Right cardiac atrium (tissue), 5 donors: Measurements from ENCODE around the gene TMEM117. TPM values are rescaled to one million over a fixed set of nuclear protein-coding genes. Genes with fewer than 3 reads are reported as not detected.

ENCODE experiments used
- ATAC-seq, 2 donors: fragments of 200-7000 bp; cut with Tn5 transposase; one replicate each; pipeline versions ENCODE4 v1.8.0 to v1.9.1; 2020; ENCODE audit warnings: moderate library complexity in 2 of 2, mild to moderate bottlenecking in 1 of 2
- DNase-seq, 3 donors: peaks; one replicate each; pipeline ENCODE4 v3.0.0-alpha.2; 2020
- H3K27ac ChIP-seq: one replicate; pipeline ENCODE4 v1.5.1; 2013; ENCODE audit warnings: mild to moderate bottlenecking, low read length, control low read depth, moderate library complexity
- H3K27me3 ChIP-seq: one replicate; pipeline ENCODE4 v1.6.1; 2013; ENCODE audit not compliant: control insufficient read depth, insufficient read depth
- H3K4me1 ChIP-seq: one replicate; pipeline ENCODE4 v1.6.1; 2013; ENCODE audit warnings: low read length; ENCODE audit not compliant: control insufficient read depth, insufficient read depth
- H3K4me3 ChIP-seq: one replicate; pipeline ENCODE4 v1.5.1; 2013; ENCODE audit warnings: low read length, control low read depth
- H3K9me3 ChIP-seq: one replicate; pipeline ENCODE4 v1.6.1; 2013; ENCODE audit warnings: low read length; ENCODE audit not compliant: control insufficient read depth
- WGBS: extraction: QIAGEN DNeasy Blood & Tissue Kit; methylation state at CpG from one replicate; pipeline ENCODE4 v1.1.7; 2013; 5-methylcytosine and 5-hydroxymethylcytosine counted together
- intact Hi-C, 4 donors: fragments of 100-400 bp; cut with DNase I; formaldehyde crosslinking; loops; one replicate each; pipeline versions ENCODE4 v1.11.0 to v1.14.0; 2022 to 2023
- long read RNA-seq, 4 donors: library from polyadenylated mRNA; unstranded; transcript quantifications; one replicate each; pipeline ENCODE4 v2.0.0, GENCODE V29; 2020 to 2021
- polyA plus RNA-seq: library from polyadenylated mRNA; stranded (reverse); fragments of 200-250 nt; gene quantifications from one replicate; pipeline ENCODE4 v1.2.3, GENCODE V29; 2013
- total RNA-seq, 4 donors: library from RNA; stranded (reverse); fragmentation: NEBNext Ultra II Directional; extraction: Animal tissue kit (Norgen Biotek cat#: 25700); gene quantifications; one replicate each; pipeline ENCODE4 v1.2.1, GENCODE V29; 2021
- donor health status: healthy with polysubstance abuse.
- donor health status: DM: no; HTN: yes; CAD: no.
- donor health status: DM: no; HTN: no; CAD: no.
- donor health status: DM: no; HTN: yes; CAD: no; lungs with severe emphysema.
- donor health status: DM: yes; HTN: yes; CAD: no.

The TMEM117 gene
- 10 to 100 TPM; 10.6 to 13.0 (median 11.8) TPM for total RNA-seq
- 8.0 TPM for polyA plus RNA-seq
- long read RNA-seq, donor 1, transcript TMEM117-201 (8 exons, 2,758 nt) = major isoform, 22 of 30 reads
- long read RNA-seq, donor 1, partial matches to known transcripts = 2 of 30 reads
- long read RNA-seq, donor 1, other reads (novel, unspliced or antisense) = 5 of 30 reads
- long read RNA-seq, donor 2, transcript TMEM117-201 (8 exons, 2,758 nt) = major isoform, 16 of 17 reads
- long read RNA-seq, donor 2, partial matches to known transcripts = 0 of 17 reads
- long read RNA-seq, donor 2, other reads (novel, unspliced or antisense) = 1 of 17 reads
- long read RNA-seq, donor 3, transcript TMEM117-201 (8 exons, 2,758 nt) = major isoform, 45 of 58 reads
- long read RNA-seq, donor 3, partial matches to known transcripts = 3 of 58 reads
- long read RNA-seq, donor 3, other reads (novel, unspliced or antisense) = 10 of 58 reads
- long read RNA-seq, donor 4, transcript TMEM117-201 (8 exons, 2,758 nt) = major isoform, 10 of 13 reads
- long read RNA-seq, donor 4, partial matches to known transcripts = 0 of 13 reads
- long read RNA-seq, donor 4, other reads (novel, unspliced or antisense) = 3 of 13 reads

- DNase-seq = peak; percentile 87 to 95 (median 94)
- intact Hi-C loops = no loop called here
- under 1% methylated on average over 103 of the region's 103 CpGs for WGBS
- H3K27me3 ChIP-seq = no peaks in the 10 kb centered on the region
- H3K4me3 ChIP-seq = peak within 1 kb of the TSS; percentile 78
- H3K4me1 ChIP-seq = no peaks in the 10 kb centered on the region
- H3K9me3 ChIP-seq = no peaks in the 10 kb centered on the region
- H3K27ac ChIP-seq = peak within 1 kb of the TSS; percentile 98
- ATAC-seq = peak; percentile 96 to 97
Observed at GRCh38 chr12:43835656-43836474, at the start of gene TMEM117. Gene TMEM117 (plus strand): TSS chr12:43836081.

DNA sequence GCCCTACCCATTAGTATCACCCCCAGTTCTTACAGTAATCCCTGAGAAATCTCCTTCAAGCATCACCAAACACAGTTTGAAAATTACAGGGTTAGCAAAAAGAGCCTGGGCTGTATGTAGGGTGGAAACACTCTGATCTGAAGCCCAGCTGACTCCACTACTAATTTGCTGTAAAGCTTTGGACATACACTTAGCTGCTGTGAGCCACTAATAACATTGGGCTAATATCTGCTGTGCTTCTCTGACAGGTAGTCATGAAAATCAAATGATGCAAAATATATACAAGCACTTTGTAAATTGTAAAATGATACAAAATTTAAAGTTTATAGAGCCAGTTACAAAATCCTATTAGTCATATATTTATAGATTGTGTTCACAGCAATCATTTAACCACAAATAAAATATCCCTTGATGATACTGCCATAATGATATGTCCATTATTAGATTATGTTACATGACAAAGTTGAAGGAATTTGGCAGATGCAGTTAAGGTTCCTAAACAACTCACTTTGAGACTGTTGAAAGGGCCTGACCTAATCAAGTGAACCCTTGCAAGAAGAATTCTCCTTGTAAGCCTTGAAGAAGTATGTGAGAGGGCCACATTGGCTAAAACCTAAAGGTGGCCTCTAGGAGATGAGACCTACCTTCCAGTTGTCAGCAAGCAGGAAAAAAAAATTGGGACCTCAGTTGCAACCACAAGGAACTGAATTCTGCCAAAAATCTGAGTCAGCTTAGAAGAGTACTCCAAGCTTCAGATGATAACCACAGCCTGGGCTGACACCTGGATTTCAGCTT is 48.8 kb upstream of the TMEM117 start:
- intact Hi-C loops = no loop called here
- no peaks in the 10 kb centered on the region for H3K4me1 ChIP-seq
- ATAC-seq = no peak
- no peaks in the 10 kb centered on the region for H3K9me3 ChIP-seq
- no peak overlapping the region for H3K4me3 ChIP-seq
- H3K27me3 ChIP-seq = no peaks in the 10 kb centered on the region
- no peak overlapping the region for H3K27ac ChIP-seq
- DNase-seq = no peak

DNA sequence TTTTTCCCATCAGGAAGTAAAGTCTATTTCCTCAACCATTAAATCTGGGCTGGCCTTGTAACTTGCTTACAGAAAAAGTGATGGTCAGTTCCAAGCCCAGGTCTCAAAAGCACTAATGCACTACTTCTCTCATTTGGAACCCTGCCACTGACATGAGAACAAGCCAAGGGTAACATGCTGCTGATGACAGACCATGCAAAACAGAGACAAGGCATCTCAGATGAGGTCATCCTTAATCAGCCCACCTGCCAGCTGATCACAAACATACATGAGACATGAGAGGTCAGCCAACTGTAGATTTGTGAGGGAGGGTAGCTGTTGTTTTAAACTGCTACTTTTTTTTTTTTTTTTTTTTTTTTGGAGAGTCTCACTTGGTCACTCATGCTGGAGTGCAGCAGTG is 45.9 kb upstream of the TMEM117 start:
- H3K9me3 ChIP-seq = no peaks in the 10 kb centered on the region
- no peaks in the 10 kb centered on the region for H3K27me3 ChIP-seq
- H3K4me1 ChIP-seq = no peaks in the 10 kb centered on the region
- no peak overlapping the region for H3K4me3 ChIP-seq
- DNase-seq = no peak
- H3K27ac ChIP-seq = no peak overlapping the region
- intact Hi-C loops = no loop called here
- peak in 1 of 2 donors; percentile 41 for ATAC-seq

DNA sequence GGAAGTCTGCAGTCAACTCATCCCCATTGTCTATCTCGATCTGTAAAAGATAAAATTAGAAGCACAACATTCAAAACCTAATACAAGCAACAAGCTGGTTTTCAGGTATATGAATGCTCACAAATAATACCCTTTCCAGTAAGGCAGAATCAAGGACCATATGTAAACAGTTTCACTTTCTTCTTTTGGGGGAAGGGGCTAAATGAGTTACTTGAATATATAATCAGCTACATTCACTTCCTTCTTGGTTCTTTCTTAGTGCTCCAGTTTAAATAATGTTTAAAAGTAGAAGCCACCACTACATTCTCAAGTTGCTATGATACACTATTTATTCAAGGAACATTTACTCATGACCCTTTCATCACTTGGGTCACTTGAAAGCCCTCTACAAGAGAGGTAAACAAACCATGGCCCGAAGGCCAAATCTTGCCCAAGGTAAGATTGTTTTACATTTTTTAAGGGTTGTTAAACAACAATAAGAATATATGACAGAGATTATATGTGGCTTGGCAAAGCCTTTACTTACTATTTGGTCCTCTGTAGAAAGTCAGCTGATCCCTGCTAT is 40.1 kb upstream of the TMEM117 start:
- WGBS = 77% methylated on average over 2 of the region's 2 CpGs
- no peaks in the 10 kb centered on the region for H3K4me1 ChIP-seq
- H3K4me3 ChIP-seq = no peak overlapping the region
- no peak overlapping the region for H3K27ac ChIP-seq
- H3K9me3 ChIP-seq = no peaks in the 10 kb centered on the region
- H3K27me3 ChIP-seq = no peaks in the 10 kb centered on the region
- intact Hi-C loops = no loop called here
- ATAC-seq (no peak), DNase-seq (no peak)

DNA sequence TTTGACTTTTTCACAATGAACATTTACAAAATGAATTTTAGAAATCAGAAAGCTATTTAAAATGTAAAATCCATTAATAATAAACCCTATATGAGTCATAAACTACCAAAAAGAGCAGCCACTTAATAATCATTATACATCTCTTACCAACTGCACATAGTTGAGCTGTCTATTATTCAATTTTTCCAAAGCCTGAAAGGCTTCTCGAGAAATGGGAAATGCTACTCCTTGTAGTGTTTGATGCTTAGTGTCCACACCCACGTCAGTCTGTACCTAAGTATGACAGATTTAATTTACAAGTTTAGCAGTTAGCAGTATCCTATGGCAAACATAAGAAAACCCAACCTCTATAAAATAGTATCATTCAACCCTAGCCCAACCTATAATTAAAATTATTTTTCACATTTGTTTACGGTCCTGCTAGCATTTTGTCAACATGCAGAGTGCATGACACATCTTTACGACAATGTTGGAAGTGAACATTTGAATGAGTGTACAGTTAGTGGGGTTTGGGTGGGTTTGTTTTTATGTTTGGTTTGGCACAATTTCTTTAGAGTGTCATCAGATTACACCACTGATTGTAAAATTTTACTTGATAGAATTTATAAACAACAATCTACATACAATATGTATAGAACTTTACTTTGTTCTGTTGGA is 38.2 kb upstream of the TMEM117 start:
- ATAC-seq = no peak
- Histone ChIP-seq H3K27ac (no peak overlapping the region), H3K4me3 (no peak overlapping the region), H3K4me1 (no peaks in the 10 kb centered on the region), H3K27me3 (no peaks in the 10 kb centered on the region), H3K9me3 (no peaks in the 10 kb centered on the region)
- 86% methylated on average over 4 of the region's 4 CpGs for WGBS
- no peak for DNase-seq
- intact Hi-C loops = no loop called here

DNA sequence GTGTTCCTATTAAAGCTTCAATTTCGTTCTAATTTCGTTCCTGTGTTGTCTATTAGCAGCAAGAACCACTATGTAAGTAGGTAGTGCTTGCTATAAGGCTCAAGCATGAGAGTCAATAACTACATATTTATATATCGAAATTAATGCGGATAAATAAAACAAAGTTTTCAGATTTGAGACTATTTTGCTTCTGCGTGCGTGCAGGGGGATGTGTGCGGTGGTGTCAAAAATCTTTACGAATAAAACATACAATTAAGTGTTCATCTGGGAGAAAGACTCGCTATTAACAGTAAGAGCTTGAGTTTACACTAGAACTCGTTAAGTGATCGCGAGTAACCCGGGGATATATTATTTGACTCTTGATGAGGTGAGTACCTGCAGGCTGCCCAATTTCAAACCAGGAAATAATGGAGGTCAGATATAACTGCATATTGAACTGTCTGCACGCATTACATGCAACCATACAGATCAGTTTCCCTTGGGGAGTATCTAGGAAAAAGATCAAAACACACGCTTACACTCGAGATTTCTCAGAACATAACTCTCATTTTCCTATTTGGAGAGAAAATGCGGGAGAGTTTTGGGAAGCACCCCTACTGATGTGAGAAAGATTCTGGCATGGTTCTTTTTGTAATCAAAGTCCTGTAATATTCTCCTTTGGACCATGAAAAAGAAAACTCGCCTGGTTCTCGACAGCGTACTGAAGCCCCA is 30.6 kb upstream of the TMEM117 start:
- WGBS = 6% methylated on average over 20 of the region's 20 CpGs
- peak overlapping the region; percentile 99 for H3K27ac ChIP-seq
- H3K4me1 ChIP-seq = no peaks in the 10 kb centered on the region
- no peaks in the 10 kb centered on the region for H3K27me3 ChIP-seq
- no peak for DNase-seq
- no peaks in the 10 kb centered on the region for H3K9me3 ChIP-seq
- intact Hi-C loops = loop anchor here in 2 of 4 donors (10.0 kb wide), 1 partner anchor 69 kb away; no protein-coding TSS in a partner anchor
- peak overlapping the region; percentile 81 for H3K4me3 ChIP-seq
- no peak for ATAC-seq

DNA sequence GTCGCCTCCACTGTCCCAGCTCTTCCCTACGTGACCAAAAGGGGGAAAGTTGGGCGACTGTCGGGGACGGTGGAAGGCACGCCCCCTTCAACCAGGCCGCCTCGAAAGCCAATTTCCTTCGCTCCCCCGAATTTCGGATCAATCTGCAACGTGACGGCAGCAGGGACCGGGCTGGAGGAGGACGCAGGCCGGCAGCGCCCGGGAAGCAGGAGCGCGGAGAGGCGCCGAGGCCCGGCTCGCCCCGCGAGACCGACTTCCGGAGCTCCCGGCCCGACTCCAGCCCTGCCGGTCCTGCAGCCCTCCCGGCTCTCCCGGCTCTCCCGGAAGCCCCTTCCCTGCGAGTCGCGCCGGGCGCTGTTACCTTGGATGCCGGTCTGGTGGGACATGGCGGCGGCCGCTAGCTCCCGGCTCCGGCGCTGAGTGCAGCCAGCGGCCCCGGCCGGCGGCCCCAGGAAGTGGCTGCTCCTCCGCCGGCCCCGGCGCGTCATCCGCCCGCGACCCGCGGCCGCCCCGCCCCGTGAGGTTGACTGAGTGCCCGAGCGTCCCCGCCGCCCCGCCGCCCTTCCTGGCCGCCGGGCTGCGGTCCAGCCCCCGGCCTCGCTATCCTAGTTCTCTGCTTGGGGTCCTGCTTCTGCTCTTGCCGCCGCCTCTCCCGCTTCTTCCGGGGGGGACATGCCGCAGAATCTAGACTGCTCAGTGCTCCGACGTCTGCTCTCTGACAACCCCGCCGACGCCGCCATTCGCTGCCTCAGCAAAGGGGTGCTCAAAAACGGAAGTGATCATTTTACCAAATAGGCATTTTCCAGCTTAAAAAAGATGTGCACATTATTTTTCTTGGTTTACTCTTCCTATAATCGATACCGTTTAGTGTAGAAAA is 29.8 kb upstream of the TMEM117 start, which contains the start of gene TWF1:
Gene TWF1, minus strand, starts transcription at position 458 of the 877 bp plus-strand sequence. Its CDS starts 72 bp downstream, at position 386.
- peak; percentile 88 to 96 (median 96) for DNase-seq
- Histone ChIP-seq H3K4me3 (peak within 1 kb of the TSS; percentile 81), H3K9me3 (no peaks in the 10 kb centered on the region), H3K4me1 (no peaks in the 10 kb centered on the region), H3K27ac (peak within 1 kb of the TSS; percentile 99), H3K27me3 (no peaks in the 10 kb centered on the region)
- peak; percentile 100 for ATAC-seq
- under 1% methylated on average over 89 of the region's 89 CpGs for WGBS
- intact Hi-C loops = loop anchor here in 2 of 4 donors (10.0 kb wide), 1 partner anchor 69 kb away; no protein-coding TSS in a partner anchor

DNA sequence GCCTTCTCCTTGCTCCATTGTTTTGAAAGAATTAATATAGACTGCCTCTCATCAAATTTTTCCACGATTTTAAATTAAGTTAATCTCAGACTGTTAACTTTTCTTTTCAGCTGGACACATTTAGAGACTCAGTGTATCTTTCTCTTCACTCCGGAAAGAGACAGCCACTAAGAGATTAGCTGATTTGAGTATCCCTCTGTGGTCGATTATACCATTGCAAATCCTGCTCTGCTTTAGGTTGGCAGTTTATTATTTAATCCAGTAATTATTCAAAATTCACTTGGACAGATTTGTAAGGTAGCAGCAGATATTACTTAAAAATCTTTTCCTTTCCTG is 29.2 kb upstream of the TMEM117 start:
- no peaks in the 10 kb centered on the region for H3K4me1 ChIP-seq
- no peaks in the 10 kb centered on the region for H3K9me3 ChIP-seq
- WGBS = 1% methylated on average over 3 of the region's 3 CpGs
- intact Hi-C loops = loop anchor here in 2 of 4 donors (10.0 kb wide), 1 partner anchor 68 kb away; no protein-coding TSS in a partner anchor
- ATAC-seq (no peak), DNase-seq (no peak)
- peak overlapping the region; percentile 81 for H3K4me3 ChIP-seq
- H3K27ac ChIP-seq = no peak overlapping the region
- H3K27me3 ChIP-seq = no peaks in the 10 kb centered on the region

- intact Hi-C loops = loop anchor here in 2 of 4 donors (10.0 kb wide), 1 partner anchor 67 kb away; no protein-coding TSS in a partner anchor
- H3K4me1 ChIP-seq = no peaks in the 10 kb centered on the region
- no peak overlapping the region for H3K4me3 ChIP-seq
- WGBS = 83% methylated on average over 3 of the region's 3 CpGs
- no peak for ATAC-seq
- no peaks in the 10 kb centered on the region for H3K9me3 ChIP-seq
- DNase-seq = no peak
- no peak overlapping the region for H3K27ac ChIP-seq
- H3K27me3 ChIP-seq = no peaks in the 10 kb centered on the region
Observed at GRCh38 chr12:43807386-43807785, 28.5 kb upstream of the TMEM117 start.
